Ascending aorta (tissue), 2 donors: ENCODE measurements around the gene SLC12A3. TPM values are rescaled to one million over a fixed set of nuclear protein-coding genes. Genes with fewer than 3 reads are reported as not detected.
"Not testable (repeated sequence)": the region's sequence is repeated elsewhere in the genome, so short reads cannot be mapped to it uniquely, and the experiment has no call there.

Experiments
- DNase-seq, 2 donors: peaks; one replicate each; pipeline ENCODE4 v3.0.0-alpha.2; 2019; ENCODE audit warnings: low spot score in 2 of 2
- H3K27ac ChIP-seq, 2 donors: fragments of 200-600 bp; sonication (generic); one replicate each; pipeline ENCODE4 v1.5.1; 2016 to 2017; ENCODE audit warnings: mild to moderate bottlenecking in 1 of 2
- H3K27me3 ChIP-seq: fragments of 200-600 bp; sonication (generic); one replicate; pipeline ENCODE4 v1.5.1; 2017
- H3K36me3 ChIP-seq, 2 donors: fragments of 200-600 bp; sonication (generic); one replicate each; pipeline ENCODE4 v1.5.1; 2016
- H3K4me1 ChIP-seq, 2 donors: fragments of 200-600 bp; sonication (generic); one replicate each; pipeline ENCODE4 v1.5.1; 2016 to 2017; ENCODE audit warnings: mild to moderate bottlenecking in 1 of 2
- H3K4me3 ChIP-seq, 2 donors: fragments of 200-600 bp; sonication (generic); one replicate each; pipeline ENCODE4 v1.5.1; 2016 to 2017; ENCODE audit warnings: mild to moderate bottlenecking in 1 of 2
- H3K9me3 ChIP-seq, 2 donors: fragments of 200-600 bp; sonication (generic); one replicate each; pipeline ENCODE4 v1.5.1; 2016
- CTCF ChIP-seq, 3 experiments: fragments of 200-600 bp in 2 of 3; fragments of 450-650 bp in 1 of 3; sonication (generic) in 2 of 3; IDR thresholded peaks; one replicate each; pipeline ENCODE4 v1.5.1; 2016 to 2019; ENCODE audit warnings: antibody characterized with exemption in 3 of 3, mild to moderate bottlenecking in 1 of 3, moderate library complexity in 1 of 3
- intact Hi-C: fragments of 100-400 bp; cut with DNase I; formaldehyde crosslinking; loops from one replicate; pipeline ENCODE4 v1.15.1; 2023
- total RNA-seq: library from RNA; depleted of rRNA; stranded (reverse); fragments of >200 nt; gene quantifications from one replicate; pipeline ENCODE4 v1.1.0, GENCODE V29; 2016

Gene SLC12A3
- total RNA-seq, 1 donor from 2014 or later: not detected

- intact Hi-C loops: no loop called here
- Histone ChIP-seq H3K36me3 (no peaks in the 10 kb centered on the region), H3K4me3 (no peak overlapping the region), H3K9me3 (no peaks in the 10 kb centered on the region), H3K27me3 (no peaks in the 10 kb centered on the region), H3K4me1 (no peaks in the 10 kb centered on the region), H3K27ac (no peak overlapping the region)
- TF ChIP-seq CTCF (IDR thresholded peaks at IDR 0.05): no peak
- DNase-seq: no peak
These were observed 18.6 kb downstream of the SLC12A3 start for GRCh38 chr16:56883586-56883985.

- no peak overlapping the region for H3K4me3 ChIP-seq
- H3K36me3 ChIP-seq: no peaks in the 10 kb centered on the region
- DNase-seq: no peak
- no peaks in the 10 kb centered on the region for H3K9me3 ChIP-seq
- intact Hi-C loops: no loop called here
- H3K4me1 ChIP-seq: no peaks in the 10 kb centered on the region
- H3K27ac ChIP-seq: no peak overlapping the region
- no peaks in the 10 kb centered on the region for H3K27me3 ChIP-seq
- TF ChIP-seq CTCF (IDR thresholded peaks at IDR 0.05): no peak
These were observed 19.1 kb downstream of the SLC12A3 start for GRCh38 chr16:56884026-56884582.

GRCh38 chr16:56884929-56885328, 19.9 kb downstream of the SLC12A3 start:
- H3K4me3 ChIP-seq, H3K36me3 ChIP-seq, H3K4me1 ChIP-seq, H3K9me3 ChIP-seq, DNase-seq, H3K27me3 ChIP-seq, H3K27ac ChIP-seq, intact Hi-C loops: not testable (repeated sequence)

GRCh38 chr16:56885446-56886162, 20.6 kb downstream of the SLC12A3 start:
- TF ChIP-seq CTCF (IDR thresholded peaks at IDR 0.05): no peak
- intact Hi-C loops: no loop called here

GRCh38 chr16:56886296-56886695, 21.3 kb downstream of the SLC12A3 start:
- no peak for DNase-seq
- Histone ChIP-seq H3K9me3 (no peaks in the 10 kb centered on the region), H3K4me3 (no peak overlapping the region), H3K36me3 (no peaks in the 10 kb centered on the region), H3K27me3 (no peaks in the 10 kb centered on the region), H3K27ac (no peak overlapping the region), H3K4me1 (no peaks in the 10 kb centered on the region)
- no peak for TF ChIP-seq CTCF (IDR thresholded peaks at IDR 0.05)
- intact Hi-C loops: no loop called here

More at GRCh38 chr16:56885446-56886162, 20.6 kb downstream of the SLC12A3 start:
- DNase-seq: no peak
- Histone ChIP-seq H3K9me3 (no peaks in the 10 kb centered on the region), H3K36me3 (no peaks in the 10 kb centered on the region), H3K4me3 (no peak overlapping the region), H3K27me3 (no peaks in the 10 kb centered on the region), H3K4me1 (no peaks in the 10 kb centered on the region), H3K27ac (no peak overlapping the region)

- intact Hi-C loops: no loop called here
- Histone ChIP-seq H3K4me1 (no peaks in the 10 kb centered on the region), H3K36me3 (no peaks in the 10 kb centered on the region), H3K27ac (no peak overlapping the region), H3K4me3 (no peak overlapping the region), H3K9me3 (no peaks in the 10 kb centered on the region), H3K27me3 (no peaks in the 10 kb centered on the region)
- no peak for TF ChIP-seq CTCF (IDR thresholded peaks at IDR 0.05)
- no peak for DNase-seq
These were observed 21.8 kb downstream of the SLC12A3 start for GRCh38 chr16:56886826-56887225.
